Thoracic aorta (tissue), 2 donors: ENCODE measurements around the gene WNT2. TPM values are rescaled to one million over a fixed set of nuclear protein-coding genes. Genes with fewer than 3 reads are reported as not detected.

Source experiments
- ATAC-seq: fragments of 150-250 bp; one replicate; pipeline ENCODE4 v1.8.0; 2017; ENCODE audit warnings: low read depth; ENCODE audit not compliant: insufficient number of reproducible peaks, low FRiP score
- DNase-seq: peaks from one replicate; pipeline ENCODE4 v3.0.0-alpha.2; 2020; ENCODE audit warnings: low spot score
- H3K27ac ChIP-seq, 2 donors: fragments of 200-600 bp; sonication (generic); 1 replicate in 1 of 2; 2 replicates in 1 of 2; pipeline ENCODE4 v1.5.1; 2016; ENCODE audit warnings: mild to moderate bottlenecking in 2 of 2, moderate library complexity in 2 of 2
- H3K27me3 ChIP-seq: fragments of 200-600 bp; sonication (generic); replicated peaks from 2 replicates; pipeline ENCODE4 v1.6.0; 2016; ENCODE audit warnings: mild to moderate bottlenecking; ENCODE audit not compliant: insufficient read depth
- H3K36me3 ChIP-seq: fragments of 200-600 bp; sonication (generic); one replicate; pipeline ENCODE4 v1.5.1; 2016
- H3K4me1 ChIP-seq, 2 donors: fragments of 200-600 bp; sonication (generic); 1 replicate in 1 of 2; 2 replicates in 1 of 2; pipeline versions ENCODE4 v1.5.1 to v1.6.0; 2016; ENCODE audit warnings: low read depth in 2 of 2, mild to moderate bottlenecking in 1 of 2; ENCODE audit not compliant: control insufficient read depth in 1 of 2
- H3K4me3 ChIP-seq: fragments of 200-600 bp; sonication (generic); 2 replicates; pipeline ENCODE4 v1.5.1; 2016; ENCODE audit warnings: mild to moderate bottlenecking
- H3K9me3 ChIP-seq: fragments of 200-600 bp; sonication (generic); 2 replicates; pipeline ENCODE4 v1.5.1; 2016
- total RNA-seq, 2 donors: library from RNA; depleted of rRNA; stranded (reverse); fragments of >200 nt; gene quantifications; one replicate each; pipeline versions ENCODE4 v1.1.0 to v1.2.3, GENCODE V29; 2016
- TF ChIP-seq, protein P1 (sequence below): fragments of 200-600 bp; sonication (generic); IDR thresholded peaks from one replicate; pipeline ENCODE4 v1.5.1; 2019; ENCODE audit warnings: antibody characterized with exemption

The WNT2 gene
- total RNA-seq, 2 donors from 2014 or later, result 17.1 TPM; not detected in 1

DNA sequence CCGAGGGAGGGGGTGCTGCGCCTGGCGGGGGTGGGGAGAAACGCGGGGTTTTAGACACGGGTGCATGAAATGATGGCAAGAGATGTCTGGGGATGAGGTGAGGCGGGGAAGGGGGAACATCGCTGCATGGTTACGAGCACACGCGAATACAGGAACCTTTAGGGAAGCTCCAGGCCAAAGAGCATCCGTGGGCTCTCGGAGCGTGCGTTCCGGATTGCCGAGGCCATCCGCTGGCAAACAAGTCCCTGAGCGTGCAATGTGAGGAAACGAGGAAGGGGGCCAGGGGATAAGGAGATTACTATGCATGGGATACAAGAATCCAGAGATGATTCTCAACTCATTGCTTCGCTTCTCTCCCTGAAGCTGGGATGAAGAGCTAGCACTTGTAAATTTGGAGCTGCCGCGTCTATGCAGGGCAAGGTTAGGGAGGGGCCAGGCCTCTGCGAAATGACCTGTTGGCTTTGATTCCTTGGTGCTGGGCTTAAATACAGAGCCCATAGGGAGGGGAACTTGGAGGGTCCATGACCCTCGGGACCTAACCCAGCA, 520 bp upstream of the WNT2 start:
- TF ChIP-seq, protein P1, sequence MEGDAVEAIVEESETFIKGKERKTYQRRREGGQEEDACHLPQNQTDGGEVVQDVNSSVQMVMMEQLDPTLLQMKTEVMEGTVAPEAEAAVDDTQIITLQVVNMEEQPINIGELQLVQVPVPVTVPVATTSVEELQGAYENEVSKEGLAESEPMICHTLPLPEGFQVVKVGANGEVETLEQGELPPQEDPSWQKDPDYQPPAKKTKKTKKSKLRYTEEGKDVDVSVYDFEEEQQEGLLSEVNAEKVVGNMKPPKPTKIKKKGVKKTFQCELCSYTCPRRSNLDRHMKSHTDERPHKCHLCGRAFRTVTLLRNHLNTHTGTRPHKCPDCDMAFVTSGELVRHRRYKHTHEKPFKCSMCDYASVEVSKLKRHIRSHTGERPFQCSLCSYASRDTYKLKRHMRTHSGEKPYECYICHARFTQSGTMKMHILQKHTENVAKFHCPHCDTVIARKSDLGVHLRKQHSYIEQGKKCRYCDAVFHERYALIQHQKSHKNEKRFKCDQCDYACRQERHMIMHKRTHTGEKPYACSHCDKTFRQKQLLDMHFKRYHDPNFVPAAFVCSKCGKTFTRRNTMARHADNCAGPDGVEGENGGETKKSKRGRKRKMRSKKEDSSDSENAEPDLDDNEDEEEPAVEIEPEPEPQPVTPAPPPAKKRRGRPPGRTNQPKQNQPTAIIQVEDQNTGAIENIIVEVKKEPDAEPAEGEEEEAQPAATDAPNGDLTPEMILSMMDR, result no peak
- Histone ChIP-seq H3K36me3 (no peaks in the 10 kb centered on the region), H3K27me3 (no peaks in the 10 kb centered on the region), H3K4me3 (peak overlapping the region; percentile 69), H3K27ac (no peak overlapping the region), H3K4me1 (peaks cover 0 to 15% of the 10 kb centered on the region in 2 donors), H3K9me3 (no peaks in the 10 kb centered on the region)
- ATAC-seq (no peak), DNase-seq (no peak)

GRCh38 chr7:117320523-117320922, 2.3 kb downstream of the WNT2 start:
- DNase-seq, result no peak
- Histone ChIP-seq H3K4me1 (peaks cover 0 to 15% of the 10 kb centered on the region in 2 donors), H3K4me3 (no peak overlapping the region), H3K27me3 (no peaks in the 10 kb centered on the region), H3K9me3 (no peaks in the 10 kb centered on the region), H3K27ac (no peak overlapping the region), H3K36me3 (no peaks in the 10 kb centered on the region)
- no peak for ATAC-seq
- TF ChIP-seq, protein P1, result no peak

DNA sequence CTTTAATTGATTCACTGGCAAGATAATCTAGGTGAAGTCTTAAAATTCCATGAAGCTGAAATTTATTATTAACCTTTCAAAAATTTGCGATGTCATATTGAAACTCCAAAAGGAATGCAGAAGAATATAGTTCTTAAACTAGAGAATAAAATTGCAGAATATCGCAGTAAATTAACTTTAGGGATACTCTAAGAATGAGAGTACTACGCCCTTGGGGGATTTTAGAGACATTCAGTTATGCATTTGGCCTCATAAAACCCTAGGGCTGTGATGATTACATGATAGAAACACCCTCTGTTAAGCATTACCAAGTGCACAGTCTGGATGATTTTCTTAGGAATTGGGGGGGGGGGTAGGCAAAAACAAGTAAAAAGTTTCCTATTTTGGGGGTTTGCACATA, 3.7 kb downstream of the WNT2 start:
- Histone ChIP-seq H3K4me3 (no peak overlapping the region), H3K9me3 (no peaks in the 10 kb centered on the region), H3K27me3 (no peaks in the 10 kb centered on the region), H3K36me3 (no peaks in the 10 kb centered on the region), H3K4me1 (peaks cover 0 to 15% of the 10 kb centered on the region in 2 donors), H3K27ac (no peak overlapping the region)
- TF ChIP-seq, protein P1, result no peak
- DNase-seq, result no peak
- no peak for ATAC-seq

DNA sequence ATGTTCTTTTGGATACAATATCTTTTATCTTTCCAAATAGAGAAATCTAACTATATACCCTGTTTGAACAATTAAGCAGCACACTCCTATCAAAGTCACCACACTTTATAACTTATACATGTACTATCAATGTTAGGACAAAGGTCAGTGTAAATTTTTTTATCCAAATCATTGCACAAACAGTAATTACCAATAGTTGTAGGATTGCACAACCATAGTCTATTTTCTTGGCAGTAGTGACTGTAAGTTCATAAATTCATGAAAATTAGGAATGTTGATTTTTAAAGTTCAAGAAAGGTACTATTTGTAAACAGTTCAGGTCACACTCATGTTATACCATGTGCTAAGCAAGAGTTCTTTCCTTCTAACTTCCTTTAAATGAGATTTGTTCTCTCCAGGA, 9.3 kb downstream of the WNT2 start:
- H3K27me3 ChIP-seq, result no peaks in the 10 kb centered on the region
- no peaks in the 10 kb centered on the region for H3K4me1 ChIP-seq
- ATAC-seq (no peak), DNase-seq (no peak)
- H3K27ac ChIP-seq, result no peak overlapping the region
- H3K9me3 ChIP-seq, result no peaks in the 10 kb centered on the region
- TF ChIP-seq, protein P1, result no peak
- no peaks in the 10 kb centered on the region for H3K36me3 ChIP-seq
- no peak overlapping the region for H3K4me3 ChIP-seq

GRCh38 chr7:117312593-117313580, 10.0 kb downstream of the WNT2 start:
- Histone ChIP-seq H3K36me3 (no peaks in the 10 kb centered on the region), H3K4me3 (no peak overlapping the region), H3K27me3 (no peaks in the 10 kb centered on the region), H3K9me3 (no peaks in the 10 kb centered on the region), H3K27ac (no peak overlapping the region), H3K4me1 (no peaks in the 10 kb centered on the region)
- TF ChIP-seq, protein P1, result no peak
- DNase-seq (no peak), ATAC-seq (no peak)
